GM11168 (cell line): ENCODE results near the gene CCNI2.

Experiments used
- in situ Hi-C: fragments of 300-500 bp; cut with MboI; formaldehyde crosslinking; loops from one replicate; pipeline ENCODE4 v1.12.0; 2022; ENCODE audit warnings: low sequenced_read_pairs; ENCODE audit not compliant: unreplicated experiment

CCNI2 gene

GRCh38 chr5:132764051-132764450 lies 16.8 kb downstream of the CCNI2 start:
- in situ Hi-C loops = no loop called here

GRCh38 chr5:132764671-132765238 lies 17.5 kb downstream of the CCNI2 start:
- in situ Hi-C loops = no loop called here

GRCh38 chr5:132765311-132766019 lies 18.2 kb downstream of the CCNI2 start:
- in situ Hi-C loops = no loop called here

GRCh38 chr5:132766020-132766805 lies 19.0 kb downstream of the CCNI2 start:
- in situ Hi-C loops = no loop called here

GRCh38 chr5:132766806-132767055 lies 19.5 kb downstream of the CCNI2 start:
- in situ Hi-C loops = no loop called here

- in situ Hi-C loops = no loop called here
Observed at GRCh38 chr5:132767150-132767549, 19.9 kb downstream of the CCNI2 start.

GRCh38 chr5:132768485-132768868 lies 21.3 kb downstream of the CCNI2 start:
- in situ Hi-C loops = no loop called here

- in situ Hi-C loops = no loop called here
Observed at GRCh38 chr5:132770476-132771159, 23.4 kb downstream of the CCNI2 start.

- in situ Hi-C loops = no loop called here
Observed at GRCh38 chr5:132771503-132771998, 24.3 kb downstream of the CCNI2 start.

GRCh38 chr5:132772291-132773070 lies 25.3 kb downstream of the CCNI2 start:
- in situ Hi-C loops = no loop called here

GRCh38 chr5:132773114-132773513 lies 25.9 kb downstream of the CCNI2 start:
- in situ Hi-C loops = no loop called here

GRCh38 chr5:132773601-132774355 lies 26.6 kb downstream of the CCNI2 start:
- in situ Hi-C loops = no loop called here

- in situ Hi-C loops = no loop called here
Observed at GRCh38 chr5:132774406-132774805, 27.2 kb downstream of the CCNI2 start.

- in situ Hi-C loops = no loop called here
Observed at GRCh38 chr5:132774896-132775295, 27.7 kb downstream of the CCNI2 start.

GRCh38 chr5:132775476-132775961 lies 28.3 kb downstream of the CCNI2 start:
- in situ Hi-C loops = no loop called here

- in situ Hi-C loops = no loop called here
Observed at GRCh38 chr5:132776131-132776937, 29.1 kb downstream of the CCNI2 start.

GRCh38 chr5:132776938-132777208 lies 29.6 kb downstream of the CCNI2 start:
- in situ Hi-C loops = no loop called here

GRCh38 chr5:132777209-132778069 lies 30.2 kb downstream of the CCNI2 start, which contains the start of gene SEPTIN8:
Gene SEPTIN8, minus strand, starts transcription at chr5:132777239. Its CDS starts 102 bp downstream, at chr5:132777137.
- in situ Hi-C loops = no loop called here
